GM12892 (cell line): ENCODE data around the gene ADCY9.

Experiments
- POLR2A ChIP-seq: IDR thresholded peaks from 2 replicates; pipeline ENCODE4 v1.6.1; 2011; ENCODE audit warnings: low read depth, low read length, control low read depth
- TAF1 ChIP-seq: IDR thresholded peaks from 2 replicates; pipeline ENCODE4 v1.6.1; 2011; ENCODE audit warnings: low read depth, mild to moderate bottlenecking, control low read depth, low read length, borderline replicate concordance

- TF ChIP-seq TAF1: no peak
- no peak for TF ChIP-seq POLR2A
Observed at GRCh38 chr16:3938471-3938842, 177.8 kb downstream of the ADCY9 start.
